ENCODE results near the gene RBM17. TPM values are rescaled to one million over a fixed set of nuclear protein-coding genes. Genes with fewer than 3 reads are reported as not detected.
A peak's percentile ranks its signal among the peaks of the same experiment; 100 is the strongest.
"Not testable (repeated sequence)": the region's sequence is repeated elsewhere in the genome, so short reads cannot be mapped to it uniquely, and the experiment has no call there.

Gene RBM17
- total and polyA plus RNA-seq, 4 donors, result 65.5 to 103 (median 80.6) TPM

DNA sequence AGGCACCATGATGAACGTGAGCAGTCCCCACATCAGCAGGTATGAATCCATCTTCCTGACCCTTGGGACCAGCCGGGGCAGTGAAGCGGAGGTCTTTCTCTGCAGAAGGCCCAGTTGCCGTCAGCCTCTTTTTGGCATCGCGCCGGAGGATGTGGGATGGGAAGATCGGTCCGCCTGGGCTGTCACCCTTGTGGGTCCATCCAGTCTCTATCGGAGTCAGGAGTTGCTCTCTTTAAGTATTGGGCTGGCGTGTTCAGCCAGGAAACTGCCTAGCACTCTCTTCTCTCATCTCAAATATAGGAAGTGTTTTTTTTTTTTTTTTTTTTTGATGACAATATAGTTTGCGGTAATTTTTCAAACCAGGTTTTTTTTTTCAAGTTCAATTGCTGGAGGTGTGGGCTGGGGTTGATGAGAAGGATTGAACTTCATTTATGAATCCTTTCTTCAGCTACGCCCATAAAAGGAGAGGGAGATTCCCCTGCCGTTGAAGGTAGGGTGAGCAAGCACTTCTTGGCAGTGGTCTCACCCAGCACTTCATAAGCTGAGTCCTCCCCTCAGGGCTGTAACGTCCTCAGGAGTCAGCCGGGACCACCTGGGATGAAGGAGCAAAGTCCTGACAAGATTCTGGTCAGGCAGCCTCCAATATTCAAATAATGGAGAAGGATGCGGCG, 26.6 kb upstream of the RBM17 start, which contains the start of gene IL2RA:
IL2RA (minus strand) TSS at position 267 of the 671 bp plus-strand sequence; CDS start at position 51, 216 bp downstream.
- DNase-seq, result no peak
- H3K27me3 ChIP-seq (ENCODE audit: control insufficient read depth in 3 of 3, insufficient read depth in 3 of 3, low read length in 2 of 3), result peaks cover 0 to 6% (median 0%) of the 10 kb centered on the region in 3 donors
- H3K36me3 ChIP-seq (ENCODE audit: control insufficient read depth in 4 of 4, insufficient read depth in 4 of 4, low read length in 4 of 4), result no peaks in the 10 kb centered on the region
- TF ChIP-seq, protein P1, sequence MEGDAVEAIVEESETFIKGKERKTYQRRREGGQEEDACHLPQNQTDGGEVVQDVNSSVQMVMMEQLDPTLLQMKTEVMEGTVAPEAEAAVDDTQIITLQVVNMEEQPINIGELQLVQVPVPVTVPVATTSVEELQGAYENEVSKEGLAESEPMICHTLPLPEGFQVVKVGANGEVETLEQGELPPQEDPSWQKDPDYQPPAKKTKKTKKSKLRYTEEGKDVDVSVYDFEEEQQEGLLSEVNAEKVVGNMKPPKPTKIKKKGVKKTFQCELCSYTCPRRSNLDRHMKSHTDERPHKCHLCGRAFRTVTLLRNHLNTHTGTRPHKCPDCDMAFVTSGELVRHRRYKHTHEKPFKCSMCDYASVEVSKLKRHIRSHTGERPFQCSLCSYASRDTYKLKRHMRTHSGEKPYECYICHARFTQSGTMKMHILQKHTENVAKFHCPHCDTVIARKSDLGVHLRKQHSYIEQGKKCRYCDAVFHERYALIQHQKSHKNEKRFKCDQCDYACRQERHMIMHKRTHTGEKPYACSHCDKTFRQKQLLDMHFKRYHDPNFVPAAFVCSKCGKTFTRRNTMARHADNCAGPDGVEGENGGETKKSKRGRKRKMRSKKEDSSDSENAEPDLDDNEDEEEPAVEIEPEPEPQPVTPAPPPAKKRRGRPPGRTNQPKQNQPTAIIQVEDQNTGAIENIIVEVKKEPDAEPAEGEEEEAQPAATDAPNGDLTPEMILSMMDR (IDR thresholded peaks at IDR 0.05; ENCODE audit: control extremely low read depth, extremely low read depth), result no peak
- H3K9ac ChIP-seq (ENCODE audit: insufficient read depth in 1 of 2, low read length in 2 of 2), result no peak within 1 kb of the TSS
- H3K9me3 ChIP-seq (ENCODE audit: control insufficient read depth in 4 of 4, insufficient read depth in 3 of 4, low read length in 3 of 4), result no peaks in the 10 kb centered on the region
- 58 to 75% methylated on average over 18 of the region's 18 CpGs for WGBS, 2 donors
- no peak within 1 kb of the TSS for H3K27ac ChIP-seq (ENCODE audit: low read depth in 1 of 2, low read length in 1 of 2)
- peaks cover 2 to 13% (median 6%) of the 10 kb centered on the region in 5 donors for H3K4me1 ChIP-seq (ENCODE audit: control insufficient read depth in 5 of 5, insufficient read depth in 5 of 5, low read length in 5 of 5)
- no peak for ATAC-seq (ENCODE audit: insufficient read depth, low FRiP score)
- no peak within 1 kb of the TSS for H3K4me3 ChIP-seq

- Histone ChIP-seq H3K9ac (ENCODE audit: insufficient read depth in 1 of 2, low read length in 2 of 2) (no peak overlapping the region), H3K4me1 (ENCODE audit: control insufficient read depth in 5 of 5, insufficient read depth in 5 of 5, low read length in 5 of 5) (peaks cover 0 to 25% (median 7%) of the 10 kb centered on the region in 5 donors), H3K27ac (ENCODE audit: low read depth in 1 of 2, low read length in 1 of 2) (no peak overlapping the region), H3K36me3 (ENCODE audit: control insufficient read depth in 4 of 4, insufficient read depth in 4 of 4, low read length in 4 of 4) (no peaks in the 10 kb centered on the region), H3K4me3 (no peak overlapping the region), H3K27me3 (ENCODE audit: control insufficient read depth in 3 of 3, insufficient read depth in 3 of 3, low read length in 2 of 3) (peaks cover 0 to 1% (median 0%) of the 10 kb centered on the region in 3 donors), H3K9me3 (ENCODE audit: control insufficient read depth in 4 of 4, insufficient read depth in 3 of 4, low read length in 3 of 4) (no peaks in the 10 kb centered on the region)
- TF ChIP-seq, protein P1 (IDR thresholded peaks at IDR 0.05; ENCODE audit: control extremely low read depth, extremely low read depth), result no peak
- 94 to 98% methylated on average over 7 of the region's 7 CpGs for WGBS, 2 donors
- DNase-seq (no peak), ATAC-seq (ENCODE audit: insufficient read depth, low FRiP score) (no peak)
Observed at GRCh38 chr10:6064119-6064518, 24.7 kb upstream of the RBM17 start.

DNA sequence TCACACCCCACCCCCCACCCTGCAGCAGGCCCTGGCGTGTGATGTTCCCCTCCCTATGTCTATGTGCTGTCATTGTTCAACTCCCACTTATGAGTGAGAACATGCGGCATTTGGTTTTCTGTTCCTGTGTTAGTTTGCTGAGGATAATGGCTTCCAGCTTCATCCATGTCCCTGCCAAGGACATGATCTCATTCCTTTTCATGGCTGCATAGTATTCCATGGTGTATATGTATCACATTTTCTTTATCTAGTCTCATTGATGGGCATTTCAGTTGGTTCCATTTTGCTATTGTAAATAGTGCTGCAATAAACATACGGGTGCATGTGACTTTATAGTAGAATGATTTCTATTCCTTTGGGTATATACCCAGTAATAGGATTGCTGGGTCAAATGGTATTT, 24.1 kb upstream of the RBM17 start:
- H3K4me3 ChIP-seq; H3K27ac ChIP-seq (ENCODE audit: low read depth in 1 of 2, low read length in 1 of 2); H3K36me3 ChIP-seq (ENCODE audit: control insufficient read depth in 4 of 4, insufficient read depth in 4 of 4, low read length in 4 of 4); DNase-seq; H3K9me3 ChIP-seq (ENCODE audit: control insufficient read depth in 4 of 4, insufficient read depth in 3 of 4, low read length in 3 of 4); H3K27me3 ChIP-seq (ENCODE audit: control insufficient read depth in 3 of 3, insufficient read depth in 3 of 3, low read length in 2 of 3); H3K9ac ChIP-seq (ENCODE audit: insufficient read depth in 1 of 2, low read length in 2 of 2); ATAC-seq (ENCODE audit: insufficient read depth, low FRiP score): not testable (repeated sequence)
- H3K4me1 ChIP-seq (ENCODE audit: control insufficient read depth in 5 of 5, insufficient read depth in 5 of 5, low read length in 5 of 5), result peaks cover 0 to 25% (median 10%) of the 10 kb centered on the region in 5 donors
- WGBS, 2 donors, result 94 to 96% methylated on average over 3 of the region's 3 CpGs

DNA sequence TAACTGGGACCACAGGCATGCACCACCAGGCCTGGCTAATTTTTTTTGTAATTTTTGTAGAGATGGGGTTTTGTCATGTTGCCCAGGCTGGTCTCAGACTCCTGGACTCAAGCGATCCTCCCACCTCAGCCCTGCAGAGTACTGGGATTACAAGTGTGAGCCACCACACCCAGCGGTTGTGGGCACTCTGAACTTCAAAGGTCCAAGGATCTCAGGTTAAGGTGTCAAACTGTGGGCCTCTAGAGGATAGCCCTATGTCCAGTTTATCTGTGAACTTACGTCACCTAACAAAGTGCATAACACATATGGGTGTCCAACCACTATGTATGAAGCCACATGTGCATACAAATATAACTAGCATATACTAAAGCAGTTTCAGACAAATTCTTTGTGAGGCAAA, 23.4 kb upstream of the RBM17 start:
- Histone ChIP-seq H3K27ac (ENCODE audit: low read depth in 1 of 2, low read length in 1 of 2) (peak overlapping the region in 1 of 2 donors; percentile 45), H3K4me3 (no peak overlapping the region), H3K9me3 (ENCODE audit: control insufficient read depth in 4 of 4, insufficient read depth in 3 of 4, low read length in 3 of 4) (no peaks in the 10 kb centered on the region), H3K27me3 (ENCODE audit: control insufficient read depth in 3 of 3, insufficient read depth in 3 of 3, low read length in 2 of 3) (no peaks in the 10 kb centered on the region), H3K4me1 (ENCODE audit: control insufficient read depth in 5 of 5, insufficient read depth in 5 of 5, low read length in 5 of 5) (peaks cover 0 to 25% (median 11%) of the 10 kb centered on the region in 5 donors), H3K9ac (ENCODE audit: insufficient read depth in 1 of 2, low read length in 2 of 2) (no peak overlapping the region), H3K36me3 (ENCODE audit: control insufficient read depth in 4 of 4, insufficient read depth in 4 of 4, low read length in 4 of 4) (no peaks in the 10 kb centered on the region)
- DNase-seq, result no peak
- no peak for ATAC-seq (ENCODE audit: insufficient read depth, low FRiP score)
- TF ChIP-seq, protein P1 (IDR thresholded peaks at IDR 0.05; ENCODE audit: control extremely low read depth, extremely low read depth), result no peak
- 83 to 88% methylated on average over 3 of the region's 3 CpGs for WGBS, 2 donors
